HK-2 (cell line): ENCODE measurements around the gene SOX21.
"Not testable (repeated sequence)": the region's sequence is repeated elsewhere in the genome, so short reads cannot be mapped to it uniquely, and the experiment has no call there.

Experiments used
- DNase-seq: peaks from one replicate; pipeline ENCODE4 v3.0.0-alpha.2; 2018; ENCODE audit not compliant: unreplicated experiment

SOX21 gene

DNA sequence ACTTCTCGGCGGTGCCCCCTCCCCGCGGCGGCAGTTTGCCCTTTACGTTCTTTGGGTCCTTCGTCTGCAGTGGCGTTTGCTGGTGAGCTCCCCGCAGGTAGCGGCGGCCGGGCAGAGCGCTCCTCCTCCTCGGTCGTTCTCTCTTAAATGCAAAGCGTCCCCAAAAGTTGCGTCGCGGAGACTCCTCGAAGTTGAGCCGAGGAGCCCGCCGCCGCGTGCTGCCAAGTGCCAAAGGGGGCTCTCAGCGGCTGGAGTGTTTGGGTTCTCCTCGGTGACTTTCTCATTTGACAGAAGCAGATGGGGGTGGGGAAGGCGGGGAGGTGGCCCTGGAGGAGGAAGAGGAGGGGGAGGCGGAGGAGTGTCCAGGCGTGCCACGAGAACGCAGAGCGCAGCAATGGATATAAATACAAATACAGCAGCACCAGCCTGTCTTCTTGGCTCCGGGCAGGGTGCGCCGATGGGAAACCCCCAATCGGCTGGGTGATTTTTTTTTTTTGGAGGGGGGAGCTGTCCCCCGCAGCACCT, at the start of gene SOX21:
Gene SOX21, minus strand, starts transcription at position 259 of the 525 bp plus-strand sequence. CDS start 496 bp downstream, outside the sequence.
- DNase-seq: no peak

DNA sequence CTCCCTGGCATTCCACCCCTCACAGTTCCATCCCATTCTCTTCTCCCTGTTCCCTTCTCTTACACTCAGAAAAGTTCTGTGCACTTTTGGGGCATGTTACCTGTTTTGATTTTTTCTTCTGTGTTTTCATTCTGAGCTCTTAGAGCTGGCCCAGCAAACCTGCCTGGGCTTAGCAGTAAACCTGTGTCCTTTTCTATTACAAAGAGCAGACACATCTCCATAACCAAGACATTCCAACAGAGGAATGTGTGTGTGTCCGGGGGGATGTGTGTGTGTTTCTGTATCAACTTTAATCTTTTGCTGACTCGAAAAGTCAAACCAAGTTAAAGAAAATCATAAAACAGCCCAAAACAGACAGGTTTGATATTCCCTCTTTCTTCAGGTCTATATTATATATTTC, 49.1 kb upstream of the SOX21 start:
- DNase-seq: no peak

DNA sequence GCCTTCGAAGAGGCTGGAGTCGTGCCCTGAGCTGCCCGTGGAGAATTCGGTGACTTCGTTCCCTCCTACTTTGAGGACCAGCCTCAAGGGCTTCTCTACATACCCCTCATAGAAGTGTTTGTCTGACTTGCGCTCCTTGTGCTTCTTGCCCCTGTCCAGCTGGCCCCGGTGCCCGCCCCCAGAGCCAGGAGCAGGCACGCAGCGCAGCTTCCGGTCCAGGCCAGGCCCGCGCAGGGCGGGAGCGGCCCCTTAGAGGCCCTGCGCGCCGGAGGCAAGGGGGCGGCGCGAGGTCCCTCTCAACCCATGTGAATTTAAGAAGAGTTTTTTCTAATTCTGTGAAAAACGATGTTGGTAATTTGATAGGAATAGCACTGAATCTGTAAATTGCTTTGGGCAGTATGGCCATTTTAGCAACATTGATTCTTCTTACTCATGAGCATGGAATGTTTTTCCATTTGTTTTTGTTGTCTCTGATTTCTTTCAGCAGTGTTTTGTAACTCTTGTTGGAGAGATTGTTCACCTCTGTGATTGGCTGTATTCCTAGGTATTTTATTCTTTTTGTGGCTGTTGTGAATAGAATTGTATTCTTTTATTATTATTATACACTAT, 46.9 kb upstream of the SOX21 start:
- no peak for DNase-seq

DNA sequence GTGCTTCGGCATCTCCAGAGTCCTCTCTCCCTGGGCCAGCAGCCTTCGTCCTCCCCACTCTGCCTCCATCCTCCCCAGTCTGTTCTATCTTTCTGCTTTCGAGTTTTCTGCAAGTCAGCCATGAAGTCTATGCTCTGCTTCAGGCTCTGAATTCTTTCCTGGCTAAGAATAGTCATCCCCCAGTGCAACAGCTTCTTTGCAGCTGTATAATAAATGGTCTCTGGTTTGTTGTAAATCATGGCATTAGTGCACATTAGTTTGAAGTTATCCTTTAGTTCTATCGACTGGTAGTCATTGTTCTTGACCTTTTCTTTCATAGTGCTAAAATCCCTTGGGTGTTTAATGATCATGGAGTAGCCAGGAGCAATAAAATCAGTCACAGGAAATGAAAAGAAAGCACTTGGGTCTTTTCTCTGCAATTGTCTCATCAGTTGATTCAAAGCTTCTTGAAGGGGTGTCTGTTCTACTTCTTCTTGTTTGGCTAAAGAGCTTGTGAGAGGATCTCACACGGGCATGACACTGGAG, 46.2 kb upstream of the SOX21 start:
- no peak for DNase-seq

DNA sequence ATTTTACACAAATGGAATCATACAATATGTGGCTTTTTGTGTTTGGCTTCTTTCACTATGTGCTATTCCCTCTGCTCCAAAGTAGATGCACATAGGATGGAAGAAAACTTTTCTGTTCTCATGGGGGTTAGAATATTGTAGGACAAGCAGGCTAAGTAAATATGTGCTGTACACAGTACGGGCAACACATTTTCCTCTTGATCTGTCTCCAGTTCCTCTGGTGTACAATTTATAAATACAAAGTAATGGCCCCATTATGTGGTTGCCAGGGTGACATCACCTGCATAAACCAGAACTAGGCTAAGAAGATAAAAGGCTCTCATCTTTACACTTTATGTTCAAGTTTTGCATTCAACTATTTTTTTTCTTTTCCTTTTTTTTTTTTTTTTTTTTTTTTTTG, 41.0 kb upstream of the SOX21 start:
- DNase-seq: no peak

DNA sequence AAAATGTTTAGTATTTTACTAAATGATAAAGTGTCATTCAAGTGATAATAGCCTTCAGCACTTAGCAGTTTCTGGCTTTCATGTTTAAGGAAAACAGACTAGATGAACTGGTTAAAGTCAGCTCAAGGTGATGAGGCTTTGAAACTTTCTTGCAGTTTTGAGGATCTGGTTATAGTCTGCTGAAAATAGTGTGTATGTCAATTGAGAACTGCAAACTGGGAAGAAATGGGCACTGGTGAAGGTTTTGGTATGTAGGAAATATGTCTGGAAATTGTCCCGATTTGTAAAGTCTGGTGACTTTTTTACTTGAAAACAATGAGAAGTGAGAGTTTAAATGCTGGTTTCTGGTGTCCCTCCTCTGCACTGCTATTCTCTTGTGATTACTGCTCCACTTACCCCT, 36.8 kb upstream of the SOX21 start:
- no peak for DNase-seq

DNA sequence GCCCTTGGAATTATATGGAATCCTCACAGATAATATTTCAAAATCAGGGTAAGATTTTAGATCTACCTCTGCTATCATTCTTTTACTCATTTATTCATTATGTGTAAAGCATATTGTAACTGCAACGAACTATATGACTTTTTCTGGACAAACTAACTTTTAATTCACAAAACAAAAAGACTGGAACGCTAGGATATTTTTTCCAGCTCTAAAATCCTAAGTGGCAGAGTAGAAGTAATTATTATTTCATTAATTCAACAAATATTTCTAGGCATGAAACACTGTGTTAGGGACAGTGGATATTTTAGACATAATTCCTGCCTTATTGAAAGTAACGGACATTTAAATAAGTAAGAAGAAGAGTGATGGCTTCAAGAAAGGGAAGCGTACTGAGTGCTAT, 26.9 kb upstream of the SOX21 start:
- DNase-seq: no peak

DNA sequence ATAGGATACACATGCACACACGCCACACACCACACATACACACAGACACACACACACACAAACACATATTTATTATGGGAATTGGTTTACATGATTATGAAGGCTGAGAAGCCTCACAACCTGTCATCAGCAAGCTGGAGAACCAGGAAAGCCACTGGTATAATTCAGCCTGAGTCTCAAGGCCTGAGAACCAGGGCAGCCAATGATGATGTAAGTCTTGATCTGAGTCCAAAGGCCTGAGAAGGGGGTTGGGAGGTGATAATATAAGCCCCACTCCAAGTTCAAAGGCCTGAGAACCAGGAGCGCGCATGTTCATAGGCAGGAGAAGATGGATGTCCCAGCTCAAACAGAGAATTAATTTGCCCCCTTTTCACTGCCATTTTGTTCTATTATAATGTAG, 18.7 kb upstream of the SOX21 start:
- no peak for DNase-seq

DNA sequence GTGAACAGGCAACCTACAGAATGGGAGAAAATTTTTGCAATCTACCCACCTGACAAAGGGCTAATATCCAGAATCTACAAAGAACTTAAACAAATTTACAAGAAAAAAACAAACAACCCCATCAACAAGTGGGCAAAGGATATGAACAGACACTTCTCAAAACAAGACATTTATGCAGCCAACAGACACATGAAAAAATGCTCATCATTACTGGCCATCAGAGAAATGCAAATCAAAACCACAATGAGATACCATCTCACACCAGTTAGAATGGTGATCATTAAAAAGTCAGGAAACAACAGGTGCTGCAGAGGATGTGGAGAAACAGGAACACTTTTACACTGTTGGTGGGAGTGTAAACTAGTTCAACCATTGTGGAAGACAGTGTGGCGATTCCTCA, 17.6 kb upstream of the SOX21 start:
- DNase-seq: not testable (repeated sequence)

DNA sequence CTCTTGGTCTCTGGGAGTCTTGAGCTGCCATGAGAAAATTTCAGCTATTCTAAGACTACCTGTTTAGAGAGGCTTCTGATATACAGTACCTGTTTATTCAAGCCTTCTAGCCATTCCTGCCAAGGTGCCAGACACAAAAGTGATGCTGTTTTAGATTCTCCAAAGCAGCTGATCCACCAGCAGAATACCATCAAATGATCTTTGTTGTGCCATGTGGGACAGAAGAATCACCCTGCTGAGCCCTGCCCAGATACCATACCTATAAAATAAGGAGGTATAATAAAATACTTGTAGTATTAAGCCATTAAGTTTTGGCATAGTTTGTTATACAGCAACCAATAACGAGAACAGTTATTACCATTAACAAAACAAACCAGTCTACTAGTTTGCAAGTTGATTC, 14.1 kb upstream of the SOX21 start:
- no peak for DNase-seq

DNA sequence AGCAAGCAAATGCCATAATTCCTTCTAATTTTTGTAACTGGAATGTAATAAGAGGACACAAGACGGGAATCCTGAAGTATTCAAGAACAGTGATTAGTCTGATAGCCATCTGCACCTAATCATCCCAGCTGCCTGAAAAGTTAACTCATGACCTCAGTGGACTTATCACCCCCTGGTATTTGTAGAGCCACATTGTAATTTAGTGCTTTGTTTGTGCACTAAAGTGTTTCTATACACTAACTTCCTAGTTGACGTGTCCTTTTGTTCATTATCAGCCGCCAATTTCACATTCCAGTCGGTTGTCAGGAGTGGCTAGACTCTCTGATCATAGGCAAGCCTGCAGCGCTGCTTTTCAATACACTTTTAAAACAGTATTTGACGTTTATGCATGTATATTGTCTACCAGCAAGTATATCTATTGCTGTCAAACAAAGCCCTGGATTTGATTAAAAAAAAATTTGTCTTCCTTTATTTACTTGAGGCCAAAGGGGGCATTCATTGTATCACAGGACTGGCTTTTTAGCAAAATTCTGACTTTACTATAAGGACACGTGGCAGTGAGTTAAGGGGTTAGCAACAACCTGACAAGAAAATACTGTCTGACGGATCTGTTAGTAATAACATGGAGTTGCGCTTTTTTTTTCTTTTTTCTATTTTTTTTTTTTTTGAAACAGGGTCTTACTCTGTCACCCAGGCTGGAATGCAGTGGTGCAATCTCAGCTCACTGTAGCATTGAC, 10.4 kb upstream of the SOX21 start:
- DNase-seq: no peak

DNA sequence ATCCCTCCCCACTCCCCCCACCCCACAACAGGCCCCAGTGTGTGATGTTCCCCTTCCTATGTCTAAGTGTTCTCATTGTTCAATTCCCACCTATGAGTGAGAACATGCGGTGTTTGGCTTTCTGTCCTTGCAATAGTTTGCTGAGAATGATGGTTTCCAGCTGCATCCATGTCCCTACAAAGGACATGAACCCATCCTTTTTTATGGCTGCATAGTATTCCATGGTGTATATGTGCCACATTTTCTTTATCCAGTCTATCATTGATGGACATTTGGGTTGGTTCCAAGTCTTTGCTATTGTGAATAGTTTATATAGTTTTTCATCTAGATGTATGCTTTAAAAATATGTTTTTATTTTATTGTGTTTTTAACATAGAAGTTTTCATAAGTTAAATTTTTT, 6.4 kb upstream of the SOX21 start:
- DNase-seq: not testable (repeated sequence)

DNA sequence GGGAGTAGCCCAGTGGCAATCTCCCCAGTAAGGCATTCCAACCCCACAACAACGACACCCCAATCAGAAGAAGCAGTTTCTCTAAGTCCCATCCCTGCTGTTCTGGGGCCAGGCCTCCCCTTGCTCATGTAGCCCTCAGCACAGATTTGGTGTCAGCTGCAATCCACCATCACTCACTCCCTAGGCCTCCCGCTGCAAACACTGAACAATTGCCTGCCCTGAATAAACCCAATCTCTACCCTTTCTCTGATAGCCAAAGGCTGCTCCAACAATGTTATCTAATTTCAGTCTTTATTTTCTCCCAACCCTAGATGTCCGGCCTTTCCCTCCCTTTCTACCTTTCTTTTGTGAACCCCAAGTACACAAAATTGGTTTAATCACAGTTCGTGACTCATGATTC, 5.6 kb upstream of the SOX21 start:
- no peak for DNase-seq

DNA sequence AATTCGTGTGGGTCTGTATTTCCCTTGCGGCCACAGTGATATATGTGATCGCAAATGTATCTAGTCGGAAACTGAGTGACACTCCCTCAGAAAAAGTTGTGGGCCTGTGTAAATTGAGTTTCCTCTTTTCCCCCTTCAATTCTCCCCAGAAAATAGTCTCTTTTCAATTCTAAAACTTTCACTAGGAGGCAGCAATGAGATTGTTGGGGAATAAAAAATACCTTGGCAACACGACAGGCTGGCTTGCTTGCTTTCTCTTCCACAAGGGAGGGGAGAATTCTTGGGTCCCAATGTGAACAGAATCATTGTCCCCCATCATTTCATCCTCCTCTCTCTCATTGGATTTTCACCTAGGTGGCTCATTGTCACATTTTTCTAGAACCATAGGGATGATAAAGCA, 3.7 kb upstream of the SOX21 start:
- DNase-seq: no peak

DNA sequence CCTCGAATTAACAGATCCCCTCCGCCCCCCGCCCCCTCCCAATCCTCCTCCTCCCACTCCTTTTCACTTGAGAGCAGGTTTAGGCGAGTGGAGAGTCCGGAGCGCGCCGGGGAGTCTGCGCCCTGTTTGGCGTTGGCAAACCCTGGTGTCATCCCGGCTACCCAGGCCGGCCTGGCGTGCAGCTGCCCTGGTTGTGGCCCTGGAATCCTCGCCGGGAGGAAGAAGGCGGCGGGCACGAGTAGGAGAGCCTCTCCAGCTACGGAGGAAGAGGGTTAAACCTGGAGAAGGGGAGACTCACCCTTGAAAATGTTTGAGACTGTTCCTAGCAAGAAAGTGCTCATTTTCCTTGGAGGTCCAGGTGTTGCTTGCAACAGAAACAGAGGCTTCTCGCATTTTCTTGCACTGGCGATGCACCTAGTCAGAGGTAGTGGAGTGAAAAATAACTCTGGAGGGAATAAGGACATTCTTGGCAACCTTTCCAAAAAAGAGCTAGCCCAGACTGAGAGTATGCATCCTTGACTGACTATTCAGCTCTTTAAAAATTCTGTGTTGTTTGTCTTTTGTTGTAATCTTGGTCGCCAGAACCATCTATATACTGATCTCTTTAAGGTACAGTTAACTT, 1.3 kb upstream of the SOX21 start:
- no peak for DNase-seq

DNA sequence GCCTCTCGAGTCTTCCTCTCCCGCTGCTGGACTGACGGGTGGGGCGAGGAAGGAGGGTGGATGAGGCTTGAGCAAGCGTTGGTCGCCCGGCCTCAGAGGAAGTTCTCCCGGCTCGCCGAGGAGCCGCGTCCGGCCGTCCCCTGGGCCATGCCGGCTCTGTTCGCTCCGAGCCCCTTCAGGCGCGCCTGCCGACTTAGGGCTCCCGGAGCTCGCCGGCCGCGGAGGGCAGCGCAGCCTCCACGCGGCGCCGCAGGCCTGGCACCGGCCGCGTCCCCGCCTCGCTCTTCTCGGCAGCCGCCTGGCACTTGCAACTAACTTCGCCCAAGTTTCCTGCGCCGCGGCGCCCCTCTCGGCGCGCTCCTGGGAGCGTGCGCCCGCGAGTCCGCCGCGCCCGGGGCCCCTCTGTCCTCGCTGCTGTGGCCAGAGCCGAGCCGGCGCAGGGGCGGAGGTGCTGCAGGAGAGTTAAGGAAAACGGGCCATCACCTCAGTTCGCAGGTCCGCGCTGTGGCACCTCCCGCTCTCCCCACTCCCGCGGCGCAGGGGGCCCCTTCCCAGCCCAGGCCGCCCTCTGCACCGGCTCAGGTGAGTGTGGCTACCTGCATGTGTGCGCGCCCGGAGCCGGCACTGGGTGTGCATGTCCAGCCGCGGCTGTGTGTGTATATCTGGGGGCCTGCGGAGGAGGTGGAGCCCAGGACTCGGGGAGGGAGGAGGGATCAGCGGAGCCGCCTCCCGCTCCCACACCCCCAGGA, 641 bp upstream of the SOX21 start:
- peak; percentile 9 for DNase-seq

DNA sequence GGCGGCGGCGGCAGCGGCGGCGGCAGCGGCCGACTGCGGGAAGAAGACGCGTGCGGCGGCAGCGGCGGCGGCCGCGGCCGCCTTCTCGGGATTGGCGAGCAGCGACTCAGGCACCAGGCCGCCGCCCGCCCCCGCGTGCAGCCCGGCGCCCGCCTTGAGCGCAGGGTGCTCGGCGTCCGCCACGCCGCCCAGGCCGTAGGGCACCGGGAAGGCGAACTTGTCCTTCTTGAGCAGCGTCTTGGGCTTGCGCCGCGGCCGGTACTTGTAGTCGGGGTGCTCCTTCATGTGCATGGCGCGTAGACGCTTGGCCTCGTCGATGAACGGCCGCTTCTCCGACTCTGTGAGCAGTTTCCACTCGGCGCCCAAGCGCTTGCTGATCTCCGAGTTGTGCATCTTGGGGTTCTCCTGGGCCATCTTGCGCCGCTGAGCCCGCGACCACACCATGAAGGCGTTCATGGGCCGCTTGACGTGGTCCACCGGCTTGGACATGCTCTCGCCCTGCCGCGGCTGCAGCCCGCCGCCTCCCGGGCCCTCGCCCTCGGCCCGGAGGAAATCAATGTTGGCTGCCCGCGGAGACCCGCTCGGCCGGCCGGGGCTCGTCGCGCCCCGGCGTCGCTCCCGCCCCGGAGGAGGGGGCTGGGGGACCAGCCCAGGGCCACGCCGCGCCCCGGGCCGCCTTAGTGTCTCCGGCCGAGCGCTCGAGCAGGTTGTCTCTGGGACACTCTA, 621 bp downstream of the SOX21 start:
- peak; percentile 22 for DNase-seq

DNA sequence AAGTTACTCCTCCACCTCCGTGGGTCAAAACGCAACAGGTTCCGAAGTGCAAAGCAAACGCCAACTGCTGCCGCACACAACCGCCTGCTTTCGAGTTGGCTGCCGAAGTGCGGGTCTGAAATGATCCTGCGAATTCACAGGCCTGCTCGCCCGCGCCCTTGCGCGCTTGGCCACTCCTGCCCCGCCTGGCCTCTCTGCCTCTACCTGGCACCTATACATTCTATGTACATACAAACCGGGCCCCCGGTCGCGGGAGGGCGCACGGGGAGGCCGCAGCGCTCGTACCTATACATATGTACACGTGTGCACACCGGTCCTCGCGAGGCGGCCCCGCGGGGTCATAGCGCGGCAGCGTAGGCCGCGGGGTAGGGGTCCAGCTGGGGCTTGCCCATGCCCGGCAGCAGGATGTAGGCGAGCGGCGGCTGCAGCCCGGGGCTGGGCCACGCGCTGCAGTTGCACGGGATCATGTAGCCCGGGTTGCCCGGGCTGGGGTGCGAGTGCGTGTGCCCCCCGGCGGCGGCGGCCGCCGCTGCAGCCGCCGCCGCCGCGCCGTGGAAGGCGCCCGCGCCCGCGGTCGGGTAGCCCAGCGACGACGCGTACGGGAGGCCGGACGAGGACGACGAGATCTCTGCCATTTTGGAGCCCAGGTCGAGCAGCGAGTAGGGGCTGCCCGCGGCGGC, 1.3 kb downstream of the SOX21 start:
- peak; percentile 25 for DNase-seq

DNA sequence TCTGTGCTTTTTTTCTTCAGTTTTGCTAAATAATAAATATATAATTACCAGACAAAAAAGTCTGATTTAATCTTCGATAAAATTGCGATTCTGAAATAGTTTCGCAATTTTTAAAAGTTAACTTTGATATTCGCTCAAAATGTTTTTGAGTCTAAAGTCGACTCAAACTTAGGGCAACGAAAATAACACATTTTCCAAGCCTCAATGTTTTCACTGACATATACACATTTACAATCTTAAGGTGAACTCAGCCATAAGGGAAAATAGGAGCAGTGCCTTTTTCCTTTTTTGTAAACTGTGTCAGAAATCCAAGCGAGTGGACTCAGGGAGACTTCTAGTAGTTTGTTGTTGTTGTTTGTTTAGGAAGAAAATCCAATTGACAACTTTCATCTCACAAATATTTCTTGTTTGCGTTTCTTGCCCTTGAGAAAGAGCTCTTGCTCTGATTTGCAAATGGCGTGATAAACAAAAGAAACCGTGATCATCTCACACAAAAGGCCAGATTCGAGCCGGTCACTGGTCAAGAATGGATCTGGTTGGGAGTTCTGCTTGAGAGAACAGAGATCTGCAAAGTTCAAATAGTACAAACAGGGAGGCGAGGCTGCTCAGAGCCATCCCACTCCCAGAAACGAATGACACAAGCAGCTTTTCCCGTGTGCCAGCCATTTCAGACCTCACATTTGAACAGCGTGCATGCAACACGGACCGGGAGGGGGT, 2.1 kb downstream of the SOX21 start:
- DNase-seq: no peak
